Esophagus squamous epithelium (tissue), 4 donors: ENCODE results near the gene RPRM.

ENCODE experiments used
- CTCF ChIP-seq, 6 experiments: fragments of 450-650 bp in 4 of 6; fragments of 200-600 bp in 2 of 6; sonication (generic) in 2 of 6; IDR thresholded peaks; one replicate each; pipeline ENCODE4 v1.5.1; 2016 to 2019; ENCODE audit warnings: antibody characterized with exemption in 6 of 6, mild to moderate bottlenecking in 4 of 6, moderate library complexity in 4 of 6
- POLR2A ChIP-seq, 4 donors: fragments of 450-650 bp; IDR thresholded peaks; one replicate each; pipeline ENCODE4 v1.6.1; 2017; ENCODE audit warnings: antibody characterized with exemption in 4 of 4, mild to moderate bottlenecking in 4 of 4, moderate library complexity in 3 of 4

GRCh38 chr2:153478289-153479261, at the start of gene RPRM:
- TF ChIP-seq POLR2A (IDR thresholded peaks at IDR 0.05) (no peak), CTCF (IDR thresholded peaks at IDR 0.05) (peak; percentile 61 to 91 (median 80))
